HG03520 (cell line): ENCODE results near the gene PHACTR3.

ENCODE experiments used
- ATAC-seq: cut with Tn5 transposase; IDR thresholded peaks from one replicate; pipeline ENCODE4 v1.9.1; 2021; ENCODE audit warnings: mild to moderate bottlenecking, moderate library complexity; ENCODE audit not compliant: unreplicated experiment

The PHACTR3 gene

DNA sequence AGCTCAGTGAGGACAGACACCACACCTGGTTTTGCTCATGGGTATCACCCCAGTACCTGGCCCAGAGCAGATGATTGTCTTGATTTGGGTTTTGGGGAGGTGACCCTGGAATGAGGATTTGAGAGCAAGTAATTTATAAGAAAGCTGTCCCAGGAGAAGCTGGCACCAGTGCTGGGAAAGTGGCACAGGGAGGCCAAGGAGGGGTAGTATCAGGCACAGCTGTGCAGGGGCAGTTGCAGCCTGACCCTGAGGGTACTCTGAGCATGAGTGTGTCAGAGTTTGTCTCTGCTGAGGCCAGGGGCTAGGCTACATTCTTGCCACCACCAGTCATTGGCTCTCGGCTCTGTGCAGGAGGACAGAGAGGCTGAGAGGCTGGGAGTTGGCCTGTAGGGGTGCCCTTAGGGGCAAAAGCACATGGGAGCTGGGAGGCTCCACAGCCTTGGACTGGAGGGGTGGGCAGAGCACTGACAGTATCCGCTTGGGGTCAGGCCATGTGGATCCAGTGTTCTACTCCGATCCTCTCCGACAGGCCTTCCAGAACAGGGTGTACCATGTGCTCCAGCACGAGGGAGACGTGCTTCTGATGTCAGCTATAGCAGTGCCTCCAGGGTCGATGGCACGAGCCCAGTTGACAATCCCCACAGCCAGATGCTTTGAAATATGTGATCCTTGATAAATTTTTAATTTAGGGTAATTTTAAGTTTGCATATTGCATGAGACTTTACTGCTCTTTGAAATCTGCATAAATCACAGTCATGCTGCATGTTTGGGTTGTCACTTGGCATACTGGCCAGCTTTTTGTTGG is 121.3 kb downstream of the PHACTR3 start:
- ATAC-seq: no peak

- no peak for ATAC-seq
Observed at GRCh38 chr20:59726281-59726595, 121.9 kb downstream of the PHACTR3 start.

DNA sequence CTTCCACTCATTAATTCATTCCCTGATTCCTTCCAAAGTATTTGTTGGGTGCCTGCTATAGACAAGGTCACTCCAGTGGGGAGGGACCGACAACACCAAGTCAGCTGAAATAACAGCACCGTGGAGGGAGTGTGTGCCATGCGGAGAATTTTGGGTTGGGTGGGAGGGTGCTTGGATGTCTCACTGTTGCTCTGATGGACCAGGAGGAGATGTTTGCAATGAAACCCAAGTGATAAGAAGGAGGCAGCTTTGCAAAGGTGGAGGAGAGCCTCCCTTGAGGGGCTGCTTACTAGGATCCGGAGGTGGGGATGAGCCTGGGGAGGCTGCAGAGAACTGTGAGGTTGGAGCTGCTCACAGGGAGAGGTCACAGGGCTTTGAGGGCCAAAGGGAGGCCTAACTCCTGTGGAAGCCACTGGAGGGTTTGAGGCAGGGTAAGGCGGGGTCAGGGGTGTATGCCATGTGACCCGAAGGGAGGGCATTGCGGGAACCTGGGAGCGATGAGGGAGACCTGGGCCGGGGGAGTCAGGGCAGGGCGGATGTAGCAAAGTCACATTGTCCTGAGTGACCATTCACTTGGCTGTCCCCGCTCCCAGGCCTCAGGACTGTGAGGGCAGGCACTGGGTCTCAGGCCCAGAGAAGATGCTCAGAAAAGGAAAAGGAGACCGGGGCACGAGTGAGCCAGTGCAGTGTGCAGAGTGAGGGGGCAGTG is 124.5 kb downstream of the PHACTR3 start:
- ATAC-seq: no peak

GRCh38 chr20:59729506-59729905 is 125.2 kb downstream of the PHACTR3 start:
- no peak for ATAC-seq

GRCh38 chr20:59730722-59731121 is 126.4 kb downstream of the PHACTR3 start:
- ATAC-seq: no peak

- ATAC-seq: no peak
Observed at GRCh38 chr20:59731376-59731775, 127.0 kb downstream of the PHACTR3 start.

DNA sequence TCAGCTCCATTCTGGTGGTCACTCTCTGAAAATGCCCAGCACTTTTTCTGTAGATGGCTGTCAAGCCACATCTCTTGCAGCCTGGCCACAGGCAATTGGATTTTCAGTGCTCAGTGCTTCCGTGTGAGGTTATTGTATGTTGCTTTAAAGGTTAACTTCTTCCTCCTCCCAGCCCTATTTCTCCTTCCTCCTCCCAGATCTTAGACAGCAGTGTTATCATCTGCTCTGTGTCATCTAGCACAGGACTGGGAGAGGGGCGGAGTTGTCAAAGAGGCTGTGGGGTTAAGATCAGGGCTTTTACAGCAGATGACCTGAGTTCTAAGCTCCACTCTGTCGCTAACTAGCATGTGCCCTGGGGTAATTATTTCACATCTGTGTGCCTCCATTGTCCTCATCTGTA is 129.0 kb downstream of the PHACTR3 start:
- ATAC-seq: no peak

- ATAC-seq: no peak
Observed at GRCh38 chr20:59735486-59735885, 131.1 kb downstream of the PHACTR3 start.

DNA sequence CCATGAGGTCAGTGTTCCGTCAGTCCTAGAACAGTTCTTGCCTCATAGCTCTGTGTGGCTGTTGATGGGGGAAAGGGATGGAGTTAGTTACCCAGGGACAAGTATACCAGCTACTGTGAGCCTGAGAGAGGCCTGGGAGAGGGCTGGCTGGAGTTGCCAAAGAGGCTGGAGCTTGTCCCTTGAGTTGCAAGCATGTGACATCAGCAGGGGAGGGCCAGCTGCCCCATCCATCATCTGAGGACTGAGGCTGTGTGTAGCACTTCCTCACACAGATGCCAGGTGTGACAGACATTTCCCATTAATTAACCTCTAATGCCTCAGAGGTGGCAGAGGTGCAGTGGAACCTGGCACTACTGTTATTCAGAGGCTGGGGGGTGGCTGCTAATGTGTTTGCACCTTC is 131.6 kb downstream of the PHACTR3 start:
- ATAC-seq: no peak

GRCh38 chr20:59736366-59736765 is 132.0 kb downstream of the PHACTR3 start:
- ATAC-seq: no peak

- ATAC-seq: no peak
Observed at GRCh38 chr20:59737073-59737666, 132.8 kb downstream of the PHACTR3 start.

GRCh38 chr20:59737816-59738215 is 133.5 kb downstream of the PHACTR3 start:
- no peak for ATAC-seq

- no peak for ATAC-seq
Observed at GRCh38 chr20:59738851-59739250, 134.5 kb downstream of the PHACTR3 start.

- ATAC-seq: no peak
Observed at GRCh38 chr20:59740621-59741020, 136.3 kb downstream of the PHACTR3 start.

GRCh38 chr20:59741073-59741472 is 136.7 kb downstream of the PHACTR3 start:
- no peak for ATAC-seq

GRCh38 chr20:59742351-59743095 is 138.2 kb downstream of the PHACTR3 start:
- ATAC-seq: no peak

DNA sequence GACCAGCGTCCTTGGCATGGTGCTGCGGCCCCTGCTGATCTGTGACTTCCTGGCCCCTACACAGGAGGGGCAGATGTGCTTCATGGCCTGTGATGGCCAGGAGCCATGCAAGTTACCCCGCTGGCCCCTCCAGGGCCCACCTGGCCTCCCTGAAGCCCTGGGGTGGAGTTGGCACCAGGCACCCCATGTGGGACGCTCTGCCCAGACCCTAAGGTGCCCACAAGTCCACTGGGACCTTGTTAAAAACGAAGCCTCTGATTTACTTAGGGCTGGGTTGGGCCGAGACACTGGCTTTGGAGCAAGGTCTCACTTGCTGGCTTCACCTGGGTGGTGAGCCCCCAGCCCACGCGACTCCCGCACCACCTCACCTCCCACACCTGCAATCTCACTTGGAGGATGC is 139.0 kb downstream of the PHACTR3 start:
- no peak for ATAC-seq

DNA sequence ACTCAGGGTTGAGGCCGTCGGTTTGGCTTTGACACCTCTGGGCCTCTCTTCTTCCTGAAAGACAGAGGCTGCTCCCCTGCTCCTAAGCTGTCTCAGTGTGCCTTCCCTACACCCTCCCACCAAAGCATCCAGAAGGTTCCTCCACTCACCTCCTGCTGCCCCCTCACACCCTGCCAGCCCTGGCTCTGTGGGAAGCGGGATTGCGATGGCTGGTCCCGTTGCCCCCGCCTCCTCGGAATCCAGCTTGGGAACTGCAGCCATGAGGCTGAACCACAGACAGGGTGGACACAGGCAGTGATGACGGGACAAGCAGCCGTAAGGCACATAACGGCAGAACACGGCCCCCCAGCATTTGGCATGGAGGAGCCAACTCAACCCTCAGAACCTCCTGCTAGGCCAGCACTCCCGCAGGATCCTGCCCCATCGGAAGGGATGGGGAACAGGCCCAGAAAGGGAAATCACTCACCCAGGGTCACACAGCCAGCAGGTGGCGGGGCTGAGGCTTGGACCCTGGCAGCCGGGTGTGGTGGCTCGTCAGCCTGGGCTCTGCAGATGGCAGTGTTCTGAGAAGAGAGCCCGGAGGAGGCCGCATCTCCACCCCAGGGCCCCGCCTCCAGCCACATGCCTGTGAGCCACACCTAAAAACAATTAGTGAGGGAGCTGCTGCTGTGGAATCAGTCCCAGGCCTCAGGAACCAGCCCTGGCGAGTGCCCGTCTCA is 139.6 kb downstream of the PHACTR3 start:
- ATAC-seq: no peak

GRCh38 chr20:59744756-59745155 is 140.4 kb downstream of the PHACTR3 start:
- ATAC-seq: no peak

DNA sequence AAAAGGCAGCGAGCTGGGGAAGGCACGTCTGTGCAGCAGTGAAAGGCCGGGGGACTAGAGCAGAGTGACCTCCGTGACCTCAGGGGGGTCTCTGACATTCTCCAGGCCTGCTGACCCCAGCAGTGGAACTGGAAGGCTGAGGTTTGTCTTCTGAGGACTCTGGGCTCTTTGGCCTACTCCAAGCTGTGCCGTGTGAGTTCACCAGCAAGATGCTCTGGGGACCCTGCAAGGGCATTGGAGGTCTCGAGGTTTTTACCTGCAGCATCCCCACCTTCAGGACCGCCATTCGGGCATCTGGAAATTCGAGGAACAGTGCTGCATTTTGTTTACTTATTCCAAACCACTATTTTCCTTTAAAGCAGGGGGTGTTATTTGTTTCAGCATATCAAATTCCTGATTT is 140.9 kb downstream of the PHACTR3 start:
- no peak for ATAC-seq

- ATAC-seq: no peak
Observed at GRCh38 chr20:59745716-59746115, 141.4 kb downstream of the PHACTR3 start.
